NCI-H345 (cell line): ENCODE data around the gene IQCN.

ENCODE experiments used
- DNase-seq: peaks from one replicate; lab custom pipeline; 2025; lab: John Stamatoyannopoulos, UW

IQCN gene

DNA sequence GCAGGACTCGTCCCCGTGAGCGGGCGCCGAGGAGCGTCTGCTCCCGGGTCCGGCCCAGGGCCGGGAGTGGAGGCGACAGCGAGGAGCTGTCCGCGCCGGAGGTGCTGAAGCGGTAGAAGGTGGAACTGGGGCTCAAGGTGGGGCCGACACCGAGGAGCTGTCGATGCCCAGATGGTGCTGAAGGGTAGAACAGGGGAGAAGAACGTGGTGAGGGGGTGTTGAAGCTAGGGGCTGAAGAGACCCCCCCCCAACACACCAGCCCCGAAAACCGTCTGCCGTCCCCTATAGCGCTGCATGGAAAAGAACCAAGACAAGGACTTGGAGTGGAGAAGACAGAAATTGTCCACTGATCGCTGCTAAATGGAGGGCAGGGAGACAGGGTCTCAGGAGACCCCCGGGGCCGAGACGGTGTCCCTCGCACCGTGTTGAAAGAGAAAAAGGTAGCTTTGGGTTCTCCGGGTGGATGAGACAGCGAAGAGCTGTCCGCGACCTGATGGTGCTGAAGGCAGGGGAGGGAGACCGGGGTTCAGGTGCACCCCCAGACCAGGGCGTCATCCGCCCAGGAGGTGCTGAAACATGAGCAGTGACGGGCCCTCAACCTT lies 40.9 kb downstream of the IQCN start:
- peak; percentile 9 for DNase-seq

DNA sequence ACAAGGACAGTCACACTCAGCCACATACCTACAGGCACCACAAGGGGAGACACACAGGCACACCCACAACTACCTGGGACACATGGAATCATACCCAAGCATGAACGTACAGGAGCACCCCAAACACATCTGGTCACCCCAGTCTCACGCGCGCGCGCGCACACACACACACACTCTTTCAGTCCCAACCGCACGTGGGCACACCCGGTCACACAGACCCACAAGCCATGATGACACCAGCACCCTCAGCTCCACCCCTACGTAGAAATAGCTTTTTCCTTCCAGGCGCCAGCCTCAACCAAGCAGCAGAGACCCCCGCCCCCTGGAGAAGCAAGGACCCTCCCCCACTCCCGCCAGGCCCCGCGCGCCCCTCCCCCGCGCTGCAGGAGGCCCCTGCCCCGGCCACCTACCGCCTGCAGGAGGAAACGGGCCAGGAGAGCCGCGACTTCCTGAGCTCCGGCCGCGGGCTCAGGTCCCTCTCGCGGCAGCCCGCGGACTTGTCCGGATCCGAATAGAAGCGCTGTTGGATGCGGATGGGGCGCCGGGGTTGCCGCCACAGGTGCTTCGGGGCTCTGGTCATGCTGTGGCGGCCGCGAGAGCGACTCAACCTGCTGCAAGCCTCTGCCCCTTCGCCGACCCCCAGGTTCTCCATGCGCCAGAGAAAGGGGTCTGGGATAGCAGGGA lies 41.6 kb downstream of the IQCN start:
- peak; percentile 19 for DNase-seq

DNA sequence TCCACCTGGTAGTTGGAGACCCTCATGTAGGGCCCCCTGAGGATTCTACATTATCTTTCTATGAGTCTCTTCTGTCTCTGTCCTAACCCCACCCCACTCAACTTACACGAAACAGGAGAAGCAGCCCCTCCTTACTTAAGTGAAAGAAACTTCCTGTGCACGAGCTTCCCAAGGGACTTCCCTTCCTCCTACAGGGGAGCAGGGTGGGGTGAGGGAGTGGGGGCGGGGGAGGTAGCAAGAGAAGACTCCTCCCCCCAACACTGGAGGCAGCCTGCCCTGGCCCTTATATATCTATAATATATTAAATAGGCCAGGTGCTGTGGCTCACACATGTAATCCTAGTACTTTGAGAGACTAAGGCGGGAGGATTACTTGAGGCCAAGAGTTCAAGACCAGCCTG lies 42.5 kb downstream of the IQCN start:
- no peak for DNase-seq

DNA sequence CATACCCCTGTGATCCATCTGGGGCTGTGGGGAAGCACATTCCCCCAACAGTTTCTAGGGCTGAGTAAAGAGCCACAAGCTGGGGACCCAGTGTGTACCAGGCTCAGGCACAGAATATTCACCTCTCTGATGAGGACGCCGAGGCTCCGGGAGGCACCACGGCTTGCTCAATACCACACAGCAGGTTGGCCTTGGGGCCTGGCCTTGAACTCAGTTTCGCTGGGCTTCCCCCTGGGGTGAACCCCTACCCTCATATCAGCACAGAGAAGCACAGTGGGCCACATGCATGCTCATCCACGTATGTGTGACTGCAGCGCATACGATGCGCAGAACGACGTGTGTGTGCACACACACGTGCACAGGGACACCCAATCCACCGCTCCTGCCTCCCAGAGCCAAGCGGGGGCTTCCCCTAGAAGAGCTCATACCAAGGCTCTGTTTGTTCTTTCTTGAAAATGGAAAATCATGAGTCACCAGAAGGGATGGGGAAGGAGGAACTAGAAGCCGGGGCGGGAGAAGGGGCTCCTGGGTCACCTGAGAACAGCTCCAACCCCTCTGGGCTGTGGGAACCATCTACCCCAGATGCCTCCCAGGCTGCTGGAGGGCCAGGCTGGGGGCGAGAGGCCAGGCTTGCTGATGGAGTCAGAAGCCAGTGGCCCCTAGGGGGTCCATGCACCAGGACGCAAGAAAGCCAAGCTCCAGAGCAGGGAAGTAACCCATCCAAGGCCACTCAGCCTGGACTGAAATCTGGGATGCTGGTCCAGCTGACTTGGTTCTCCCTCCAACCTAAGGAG lies 43.1 kb downstream of the IQCN start:
- DNase-seq, result no peak

DNA sequence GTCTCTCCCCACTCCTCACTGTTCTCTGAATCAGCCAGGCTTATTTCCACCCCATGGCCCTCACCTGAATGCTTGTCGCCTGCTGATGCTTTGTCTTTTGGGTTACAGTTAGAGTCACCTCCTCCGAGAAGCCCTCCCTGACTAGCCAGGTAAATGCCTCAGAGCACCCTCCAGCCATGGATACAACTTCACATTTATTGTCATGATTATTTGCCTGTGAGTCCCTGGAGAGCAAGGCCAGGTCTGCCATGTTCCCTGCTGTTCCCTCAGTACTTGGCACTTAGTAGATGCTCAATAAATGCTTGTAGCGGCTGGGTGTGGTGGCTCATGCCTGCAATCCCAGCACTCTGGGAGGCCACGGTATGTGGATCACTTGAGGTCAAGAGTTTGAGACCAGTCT lies 44.3 kb downstream of the IQCN start:
- no peak for DNase-seq

DNA sequence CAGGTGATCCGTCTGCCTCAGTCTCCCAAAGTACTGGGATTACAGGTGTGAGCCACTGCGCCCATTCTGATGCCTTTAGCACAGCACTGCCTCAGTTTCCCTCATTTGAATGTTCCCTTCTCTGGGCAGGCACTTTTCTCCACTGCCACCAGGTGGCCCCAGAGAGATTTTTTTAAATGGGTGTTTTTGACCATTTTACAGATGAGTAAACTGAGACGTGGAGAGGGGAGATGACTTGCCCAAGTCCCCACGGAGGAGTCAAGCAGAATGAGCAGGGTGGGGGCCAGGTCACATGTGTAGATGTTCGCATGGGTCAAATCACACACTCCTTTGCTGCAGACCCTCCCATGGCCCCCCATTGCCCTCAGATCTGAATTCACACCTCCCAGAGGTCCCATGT lies 44.8 kb downstream of the IQCN start:
- DNase-seq, result no peak

DNA sequence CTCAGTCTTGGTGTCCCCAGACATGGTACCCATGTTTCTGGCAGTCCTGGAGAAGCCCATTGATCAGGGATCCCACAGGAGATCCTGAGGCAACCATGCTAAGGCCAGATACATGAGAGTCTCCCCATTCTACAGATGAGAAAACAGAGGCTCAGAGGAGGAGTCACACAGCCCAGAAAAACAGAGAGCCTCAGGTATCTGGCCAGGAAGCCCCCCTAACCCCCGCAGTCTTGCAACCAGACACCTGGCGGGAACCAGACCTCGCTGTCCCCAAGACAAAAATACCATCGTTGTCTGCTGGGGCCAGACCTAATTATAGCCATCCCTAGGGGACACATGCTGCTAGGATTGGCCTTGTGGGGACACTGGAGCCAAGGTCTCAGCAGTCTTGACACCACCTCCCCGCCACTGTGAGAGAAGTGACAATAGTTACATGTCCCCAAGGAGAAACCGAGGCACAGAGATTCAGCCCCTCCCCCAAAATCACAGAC lies 46.4 kb downstream of the IQCN start:
- no peak for DNase-seq

DNA sequence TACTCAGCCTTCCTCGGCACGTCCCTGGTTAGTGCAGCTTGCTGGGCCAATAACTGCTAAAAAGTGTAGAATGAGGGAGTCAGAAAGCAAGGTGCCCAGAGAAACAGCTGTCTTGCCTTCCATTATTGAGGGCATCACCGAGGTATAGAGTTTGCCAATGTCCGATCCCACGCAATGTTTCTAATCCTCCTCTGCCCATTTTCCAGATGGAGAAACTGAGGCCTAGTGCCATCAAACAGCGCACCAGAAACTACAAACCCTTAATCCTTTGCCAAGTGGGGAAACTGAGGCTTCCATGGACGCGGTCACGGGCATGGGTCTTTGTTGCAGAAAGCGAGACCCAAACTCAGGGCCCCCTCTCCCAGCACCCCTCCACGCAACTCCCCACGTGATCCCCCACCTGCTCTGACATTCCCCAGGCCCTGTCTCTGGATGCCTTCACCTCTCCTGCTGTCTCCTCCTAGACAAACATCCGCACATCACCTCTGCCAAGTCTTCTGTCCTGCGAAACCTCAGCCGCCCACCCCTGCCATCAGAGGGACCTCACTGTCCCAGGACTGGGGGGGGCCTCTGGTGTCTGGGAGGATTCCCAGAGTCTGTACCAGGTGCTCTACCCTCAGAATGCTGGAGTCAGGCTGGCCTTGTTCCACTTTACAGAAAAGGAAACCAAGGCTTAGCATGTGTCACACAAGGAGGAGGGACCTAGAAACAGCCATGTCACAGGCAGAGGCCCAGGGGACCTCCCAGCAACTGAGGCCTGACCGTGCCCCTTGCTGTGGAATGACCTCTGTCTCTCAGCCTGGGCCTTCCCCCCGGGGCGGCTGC lies 47.1 kb downstream of the IQCN start:
- DNase-seq, result no peak

DNA sequence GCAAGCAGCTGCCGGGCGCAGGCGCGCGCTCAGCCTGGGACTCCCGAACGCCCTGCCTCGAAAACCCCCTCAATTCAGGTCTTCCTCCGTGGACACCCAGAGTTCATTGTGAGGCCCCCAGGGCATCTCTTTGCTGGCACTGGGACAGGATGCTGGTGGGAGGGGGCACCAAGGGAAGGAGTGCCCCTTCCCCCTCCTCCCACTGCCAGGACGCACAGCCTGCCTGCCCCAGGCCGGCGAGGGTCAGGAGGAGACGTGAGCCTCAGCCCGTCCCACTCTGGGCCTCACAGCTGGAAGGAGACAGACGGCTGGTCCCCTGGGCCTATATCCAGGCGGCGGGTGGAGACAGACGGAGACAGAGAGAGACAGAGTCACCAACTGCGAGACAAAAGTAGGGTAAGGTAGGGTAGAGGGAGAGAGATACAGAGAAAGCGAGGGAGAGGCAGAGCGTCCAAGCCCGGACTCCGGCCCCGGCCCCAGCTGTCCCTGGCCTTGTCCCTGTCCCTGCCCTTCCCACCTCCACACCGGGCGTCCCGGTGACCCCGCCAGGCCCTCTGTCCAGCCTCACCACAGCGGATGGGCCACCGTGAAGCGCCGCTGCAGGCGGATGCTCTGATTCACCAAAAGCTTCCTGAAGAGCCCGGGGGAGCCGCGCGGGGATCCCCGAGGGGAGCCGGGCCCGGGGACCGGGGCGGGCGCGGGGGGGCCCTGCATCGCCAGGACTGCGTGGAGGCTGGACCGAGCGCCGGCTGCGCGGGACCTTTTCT lies 48.4 kb downstream of the IQCN start, which contains the start of gene PDE4C:
Gene PDE4C (minus strand): TSS at position 737 of the 767 bp plus-strand sequence. CDS start 23 bp downstream, at position 714.
- DNase-seq, result no peak

DNA sequence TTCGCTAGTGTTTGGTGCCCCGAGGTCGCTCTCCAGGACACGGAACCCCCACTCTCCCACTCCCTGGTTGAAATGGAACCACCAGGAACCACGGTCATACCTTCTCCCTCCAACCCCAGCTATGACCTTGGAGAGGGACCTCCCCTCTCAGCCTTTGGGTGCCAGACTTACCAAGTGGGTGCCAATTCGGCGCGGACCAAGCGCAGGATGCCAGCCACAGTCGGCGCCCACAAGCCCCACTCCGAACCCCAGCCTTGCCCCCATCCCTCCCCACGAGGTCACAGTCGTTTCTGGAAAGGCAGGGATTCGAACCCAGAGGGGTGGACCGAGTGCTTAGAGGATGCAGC lies 48.9 kb downstream of the IQCN start:
- DNase-seq, result no peak

DNA sequence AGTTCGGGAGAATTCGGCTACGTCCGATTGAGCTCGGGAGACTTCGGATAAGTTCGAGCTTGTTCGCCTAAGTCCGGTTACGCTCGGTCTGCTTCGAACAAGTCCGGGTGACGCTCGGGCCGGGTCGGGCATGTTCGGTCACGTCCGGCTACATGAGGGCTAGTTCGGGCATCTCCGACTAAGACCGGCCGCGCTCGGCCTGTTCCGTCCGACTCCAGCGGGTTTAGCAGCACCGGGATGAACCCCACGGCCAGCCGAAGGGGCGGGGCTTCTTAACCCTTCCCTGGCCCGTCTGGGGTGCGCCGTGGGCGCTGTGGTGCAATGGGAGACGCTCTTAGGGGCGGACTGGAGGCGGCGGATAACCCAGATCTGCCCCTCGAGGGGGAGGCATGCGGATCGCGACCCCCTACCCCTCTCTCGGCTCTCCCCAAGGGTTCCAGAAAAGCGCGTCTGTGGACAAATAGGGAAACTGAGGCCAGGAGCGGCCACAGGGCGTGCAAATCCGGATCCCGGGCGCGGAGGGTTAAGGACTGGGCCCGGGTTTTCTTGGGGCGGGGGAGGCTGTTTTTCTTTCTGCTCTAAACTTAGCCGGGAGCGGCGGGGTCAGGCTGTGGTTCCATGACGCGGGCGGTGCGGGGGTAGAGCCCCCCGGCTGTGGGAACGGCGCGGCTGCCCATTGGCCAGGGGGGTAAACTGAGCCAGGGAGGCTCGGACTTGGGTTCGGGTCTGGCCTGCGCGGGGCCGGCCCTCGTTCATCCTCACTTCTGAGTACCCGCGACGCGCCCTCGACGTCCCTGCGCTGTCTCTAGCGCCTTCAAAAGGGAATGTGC lies 49.5 kb downstream of the IQCN start:
- DNase-seq, result peak; percentile 91

DNA sequence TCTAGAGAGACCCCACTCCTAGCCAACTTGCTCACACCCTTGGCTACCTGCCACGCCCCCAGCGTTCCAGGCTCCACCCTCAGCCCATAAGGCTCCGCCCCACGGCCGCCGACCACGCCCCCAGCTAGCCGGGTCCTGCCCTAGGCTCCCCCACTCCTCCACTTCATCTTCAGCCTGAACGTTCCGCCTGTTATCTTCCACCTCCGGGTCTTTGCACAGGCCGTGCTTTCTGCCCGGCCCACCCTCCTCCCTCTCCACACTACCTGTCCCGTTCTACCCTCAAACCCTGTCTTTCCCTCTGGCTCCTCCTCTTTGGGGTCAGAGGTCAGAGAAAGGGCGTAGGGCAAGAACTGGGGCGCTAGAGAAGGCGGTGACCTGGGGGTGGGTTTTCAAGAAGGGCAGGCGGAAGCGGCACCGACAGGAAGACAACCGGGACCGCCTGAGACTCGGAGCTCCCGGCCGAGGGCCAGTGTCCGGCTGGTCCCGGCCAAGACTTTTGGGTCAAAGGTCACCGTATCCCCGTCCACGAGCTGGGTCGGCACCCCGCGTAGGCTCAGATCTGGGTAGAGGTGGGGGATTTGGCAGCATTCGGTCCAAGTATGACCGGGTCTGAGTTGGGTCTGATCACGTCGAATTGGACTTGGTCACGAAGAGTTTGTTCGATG lies 50.3 kb downstream of the IQCN start:
- DNase-seq, result peak; percentile 8

DNA sequence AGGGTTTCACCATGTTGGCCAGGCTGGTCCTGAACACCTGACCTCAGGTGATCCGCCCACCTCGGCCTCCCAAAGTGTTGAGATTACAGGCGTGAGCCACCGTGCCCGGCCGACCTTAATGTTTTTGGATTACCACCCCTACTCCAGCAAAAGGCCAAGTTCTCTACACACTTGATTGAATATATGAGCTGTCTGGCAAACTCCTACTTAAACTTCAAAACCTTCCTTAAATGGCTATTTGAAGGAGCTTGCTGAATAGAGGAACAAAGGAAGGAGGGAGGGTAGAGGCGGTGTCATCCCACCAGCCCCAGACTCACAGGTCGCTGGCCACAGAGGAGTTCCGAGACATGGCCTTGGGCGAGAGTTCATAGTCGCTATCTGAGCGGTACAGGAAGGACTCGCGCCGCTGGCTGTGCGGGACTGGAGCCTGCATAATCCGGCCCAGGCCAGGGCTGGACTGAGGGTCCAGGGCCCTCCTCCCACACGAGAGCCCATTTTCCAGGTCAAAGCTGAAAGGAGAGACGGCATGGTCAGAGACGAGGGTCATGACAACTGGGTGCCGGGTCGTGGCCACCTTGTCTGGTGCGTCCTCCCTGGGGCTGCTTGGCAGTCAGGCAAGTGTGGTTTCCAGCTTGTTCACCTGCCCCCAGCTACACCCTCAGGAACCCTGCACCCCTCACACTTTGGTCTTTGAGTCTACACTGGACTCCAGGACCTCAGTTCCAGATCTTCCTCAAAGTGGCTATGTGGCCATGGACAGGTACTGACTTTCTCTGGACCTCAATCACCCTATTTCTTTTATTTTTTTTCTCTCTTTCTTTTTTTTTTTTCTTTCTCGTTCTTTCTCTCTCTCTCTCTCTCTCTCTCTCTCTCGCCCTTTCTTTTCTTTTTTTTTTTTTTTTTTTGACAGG lies 52.2 kb downstream of the IQCN start:
- no peak for DNase-seq

DNA sequence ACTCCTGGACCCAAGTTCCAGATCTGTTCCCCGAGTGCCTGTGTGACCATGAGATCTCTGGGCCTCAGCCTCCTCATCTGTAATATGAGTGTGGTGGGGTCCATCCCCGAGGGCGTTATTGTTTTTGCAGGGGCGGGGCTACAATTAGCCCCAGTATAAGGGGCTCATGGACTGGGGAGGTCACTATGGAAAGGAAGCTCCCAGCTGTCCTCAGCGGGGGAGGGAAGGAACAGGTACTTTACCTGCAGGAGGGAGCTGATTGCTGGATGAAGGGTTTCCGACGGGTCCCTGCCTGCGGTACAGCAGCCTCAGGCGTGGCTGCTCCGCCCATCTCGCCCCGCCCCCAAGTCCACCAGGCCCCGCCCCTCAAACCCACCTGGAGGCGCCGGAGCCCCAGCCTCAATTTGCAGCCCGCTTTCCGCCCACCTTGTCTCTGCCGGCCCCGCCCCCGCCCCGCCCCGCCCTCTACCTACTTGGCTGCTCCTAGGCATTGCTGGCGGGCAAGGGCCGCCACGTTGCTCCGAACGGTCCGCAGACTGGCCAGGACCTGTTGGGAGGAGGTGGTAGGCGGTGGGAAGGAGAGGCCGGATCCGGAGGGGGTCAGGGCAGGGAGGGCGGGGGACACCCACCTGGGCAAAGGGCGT lies 53.5 kb downstream of the IQCN start:
- DNase-seq, result peak; percentile 26

DNA sequence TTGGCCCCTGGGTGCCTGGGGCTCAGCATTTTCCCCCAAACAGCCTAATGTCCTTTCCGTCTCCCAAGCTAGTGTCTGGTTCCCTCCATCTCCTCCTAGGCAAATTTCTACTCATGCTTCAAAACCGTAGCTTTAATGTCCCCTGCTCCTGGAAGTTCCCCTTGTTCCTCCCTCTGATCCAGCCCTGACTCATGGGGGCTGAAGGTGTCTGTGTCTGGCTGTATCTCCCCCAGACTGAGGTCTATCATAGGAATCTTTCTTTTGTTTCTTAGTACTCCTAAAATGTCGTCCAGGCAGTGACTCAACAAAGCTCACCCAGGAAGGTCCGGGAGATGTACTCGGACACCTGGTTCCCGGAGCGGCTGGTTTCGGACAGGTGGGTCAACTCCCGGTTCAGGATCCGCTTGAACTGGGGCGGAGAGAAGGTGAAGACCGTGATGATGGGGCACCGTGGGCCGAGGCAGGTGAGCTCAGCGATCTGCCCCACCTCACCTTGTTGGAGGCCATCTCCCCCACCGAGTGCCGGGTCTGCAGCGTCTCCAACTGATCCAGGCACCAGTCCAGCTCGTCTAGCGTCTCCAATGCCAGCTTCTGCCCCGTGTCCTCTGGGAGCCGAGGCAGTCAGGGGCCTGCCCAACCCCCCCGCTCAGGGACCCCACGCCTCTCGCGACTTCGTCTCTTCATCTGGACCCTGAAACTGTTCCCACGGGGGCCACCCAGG lies 54.2 kb downstream of the IQCN start:
- no peak for DNase-seq

DNA sequence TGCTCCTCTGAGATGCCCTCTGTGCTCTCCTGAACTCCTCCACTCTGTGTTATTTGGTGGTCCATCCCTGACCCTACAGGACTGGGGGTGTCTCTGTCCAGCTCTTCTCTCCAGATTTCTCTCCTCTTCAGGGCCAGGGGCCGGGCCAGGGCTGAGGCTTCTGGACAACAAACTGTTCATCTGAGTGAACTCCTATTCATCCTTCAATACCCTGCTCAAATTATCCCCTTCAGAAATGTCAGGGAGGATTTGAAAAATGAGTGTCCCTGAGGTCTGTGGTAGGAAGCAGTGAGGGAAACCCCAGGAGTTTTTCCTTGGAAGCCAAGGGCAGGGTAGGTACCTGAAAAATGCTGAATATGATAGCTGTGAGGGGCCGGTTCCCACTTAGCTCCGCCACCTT lies 55.7 kb downstream of the IQCN start:
- DNase-seq, result no peak

DNA sequence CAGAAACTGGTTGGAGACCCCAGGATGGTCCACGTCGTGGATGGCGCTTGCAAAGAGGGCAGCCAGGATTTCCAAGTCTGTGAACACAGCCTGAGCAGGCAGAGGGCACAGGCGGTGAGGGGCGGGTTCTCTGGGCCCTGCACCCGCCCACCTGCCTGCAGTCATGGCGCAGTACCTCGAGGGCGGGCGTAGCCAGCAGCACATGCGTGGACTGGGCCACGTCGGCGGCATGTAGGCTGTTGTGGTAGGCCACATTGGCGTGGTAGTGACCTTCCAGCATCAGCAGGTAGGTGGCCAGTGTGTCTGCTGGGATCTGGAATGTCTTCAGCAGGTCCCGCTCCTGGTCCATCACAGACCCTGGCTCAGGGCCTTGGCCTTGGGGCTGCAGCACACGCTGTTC lies 56.1 kb downstream of the IQCN start:
- no peak for DNase-seq

DNA sequence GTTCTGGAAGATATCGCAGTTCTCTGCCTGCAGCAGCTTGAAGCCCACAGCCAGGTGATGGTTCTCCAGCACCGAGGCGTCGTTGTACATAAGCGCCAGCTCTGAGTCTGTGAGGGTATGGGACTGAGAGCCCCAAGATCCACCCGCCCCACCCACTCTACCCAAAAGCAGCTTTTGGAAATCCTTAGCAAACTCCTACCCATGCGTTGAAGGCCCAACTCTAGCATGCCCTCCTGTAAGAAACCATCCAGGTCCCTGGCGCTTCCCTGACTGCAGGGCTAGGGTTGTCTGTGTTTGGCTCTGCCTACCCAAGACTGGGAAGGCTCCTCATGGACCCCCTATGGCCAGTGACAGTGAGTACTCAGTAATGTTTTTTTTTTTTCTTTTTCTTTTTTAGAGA lies 57.5 kb downstream of the IQCN start:
- no peak for DNase-seq
